ENCODE results near the gene B9D2.

DNA sequence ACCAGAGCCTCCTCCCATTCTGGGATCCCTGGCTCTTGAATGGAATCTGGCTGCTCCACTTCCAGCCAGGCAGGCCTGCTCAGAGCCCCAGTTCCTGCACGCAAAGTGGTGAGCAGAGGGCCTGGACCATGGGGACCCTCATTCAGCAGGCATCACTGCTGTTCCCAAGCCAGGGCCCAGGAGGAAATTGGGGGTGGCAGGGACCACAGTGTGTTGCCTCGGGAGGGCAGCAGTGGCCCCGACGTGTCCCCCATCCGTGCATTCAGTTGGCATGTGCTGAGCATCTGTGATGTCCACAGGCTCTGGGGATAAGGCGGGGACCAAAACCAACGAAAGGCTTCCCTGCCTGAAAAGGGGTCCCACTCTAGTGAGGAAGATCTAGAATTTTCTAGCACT lies 42.7 kb downstream of the B9D2 start:
- TF ChIP-seq ZFP3 (CRISPR knock-in tag; IDR thresholded peaks at IDR 0.05) (no peak), CSDC2 (CRISPR knock-in tag; IDR thresholded peaks at IDR 0.05) (no peak), PATZ1 (CRISPR knock-in tag; IDR thresholded peaks at IDR 0.05; ENCODE audit: borderline replicate concordance) (no peak), ZC3H10 (CRISPR knock-in tag; IDR thresholded peaks at IDR 0.05) (no peak)
- TF ChIP-seq, protein P1, sequence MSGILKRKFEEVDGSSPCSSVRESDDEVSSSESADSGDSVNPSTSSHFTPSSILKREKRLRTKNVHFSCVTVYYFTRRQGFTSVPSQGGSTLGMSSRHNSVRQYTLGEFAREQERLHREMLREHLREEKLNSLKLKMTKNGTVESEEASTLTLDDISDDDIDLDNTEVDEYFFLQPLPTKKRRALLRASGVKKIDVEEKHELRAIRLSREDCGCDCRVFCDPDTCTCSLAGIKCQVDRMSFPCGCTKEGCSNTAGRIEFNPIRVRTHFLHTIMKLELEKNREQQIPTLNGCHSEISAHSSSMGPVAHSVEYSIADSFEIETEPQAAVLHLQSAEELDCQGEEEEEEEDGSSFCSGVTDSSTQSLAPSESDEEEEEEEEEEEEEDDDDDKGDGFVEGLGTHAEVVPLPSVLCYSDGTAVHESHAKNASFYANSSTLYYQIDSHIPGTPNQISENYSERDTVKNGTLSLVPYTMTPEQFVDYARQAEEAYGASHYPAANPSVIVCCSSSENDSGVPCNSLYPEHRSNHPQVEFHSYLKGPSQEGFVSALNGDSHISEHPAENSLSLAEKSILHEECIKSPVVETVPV (CRISPR knock-in tag; IDR thresholded peaks at IDR 0.05): no peak
- TF ChIP-seq, protein P2, sequence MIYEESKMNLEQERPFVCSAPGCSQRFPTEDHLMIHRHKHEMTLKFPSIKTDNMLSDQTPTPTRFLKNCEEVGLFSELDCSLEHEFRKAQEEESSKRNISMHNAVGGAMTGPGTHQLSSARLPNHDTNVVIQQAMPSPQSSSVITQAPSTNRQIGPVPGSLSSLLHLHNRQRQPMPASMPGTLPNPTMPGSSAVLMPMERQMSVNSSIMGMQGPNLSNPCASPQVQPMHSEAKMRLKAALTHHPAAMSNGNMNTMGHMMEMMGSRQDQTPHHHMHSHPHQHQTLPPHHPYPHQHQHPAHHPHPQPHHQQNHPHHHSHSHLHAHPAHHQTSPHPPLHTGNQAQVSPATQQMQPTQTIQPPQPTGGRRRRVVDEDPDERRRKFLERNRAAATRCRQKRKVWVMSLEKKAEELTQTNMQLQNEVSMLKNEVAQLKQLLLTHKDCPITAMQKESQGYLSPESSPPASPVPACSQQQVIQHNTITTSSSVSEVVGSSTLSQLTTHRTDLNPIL (CRISPR knock-in tag; IDR thresholded peaks at IDR 0.05; ENCODE audit: low read depth): no peak
- TF ChIP-seq, protein P3, sequence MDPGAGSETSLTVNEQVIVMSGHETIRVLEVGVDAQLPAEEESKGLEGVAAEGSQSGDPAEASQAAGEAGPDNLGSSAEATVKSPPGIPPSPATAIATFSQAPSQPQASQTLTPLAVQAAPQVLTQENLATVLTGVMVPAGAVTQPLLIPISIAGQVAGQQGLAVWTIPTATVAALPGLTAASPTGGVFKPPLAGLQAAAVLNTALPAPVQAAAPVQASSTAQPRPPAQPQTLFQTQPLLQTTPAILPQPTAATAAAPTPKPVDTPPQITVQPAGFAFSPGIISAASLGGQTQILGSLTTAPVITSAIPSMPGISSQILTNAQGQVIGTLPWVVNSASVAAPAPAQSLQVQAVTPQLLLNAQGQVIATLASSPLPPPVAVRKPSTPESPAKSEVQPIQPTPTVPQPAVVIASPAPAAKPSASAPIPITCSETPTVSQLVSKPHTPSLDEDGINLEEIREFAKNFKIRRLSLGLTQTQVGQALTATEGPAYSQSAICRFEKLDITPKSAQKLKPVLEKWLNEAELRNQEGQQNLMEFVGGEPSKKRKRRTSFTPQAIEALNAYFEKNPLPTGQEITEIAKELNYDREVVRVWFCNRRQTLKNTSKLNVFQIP (CRISPR knock-in tag; IDR thresholded peaks at IDR 0.05; ENCODE audit: borderline replicate concordance, low read depth): no peak

Data from SK-N-SH treated with all-trans-retinoic acid at 6 μM for 48 hours (cell line).